Measurements from ENCODE around the gene PRKCD. TPM values are rescaled to one million over a fixed set of nuclear protein-coding genes. Genes with fewer than 3 reads are reported as not detected.

PRKCD gene
- total and polyA plus RNA-seq, 9 of the 15 experiments (the other 6 are each of a cell fraction or from before 2014, with no cell fraction given) = 2.5 to 19.5 (median 6.1) TPM

- TF ChIP-seq ELK1 (CRISPR knock-in tag; IDR thresholded peaks at IDR 0.05) (no peak), RAD51 (IDR thresholded peaks at IDR 0.05; ENCODE audit: borderline replicate concordance, low read depth) (no peak), E2F5 (CRISPR knock-in tag; IDR thresholded peaks at IDR 0.05) (no peak), HNRNPL (IDR thresholded peaks at IDR 0.05; ENCODE audit: low read depth, low read length) (no peak), ZNF717 (CRISPR knock-in tag; IDR thresholded peaks at IDR 0.05) (no peak), TEAD2 (tag; IDR thresholded peaks at IDR 0.05) (no peak), HDAC6 (IDR thresholded peaks at IDR 0.05; ENCODE audit: low read depth, low read length) (no peak), SIX5 (IDR thresholded peaks at IDR 0.05; ENCODE audit: borderline replicate concordance in 1 of 2, insufficient read depth in 1 of 2, low read depth in 1 of 2, low read length in 2 of 2) (no peak)
These were observed 74.5 kb downstream of the PRKCD start (continued) for GRCh38 chr3:53235545-53235944.
